Measurements from ENCODE around the gene POLRMT. TPM values are rescaled to one million over a fixed set of nuclear protein-coding genes. Genes with fewer than 3 reads are reported as not detected.

The POLRMT gene
- total and polyA plus RNA-seq, 2 donors (not counting 1 experiment from before 2014, with no cell fraction given): 7.3 to 21.5 TPM

DNA sequence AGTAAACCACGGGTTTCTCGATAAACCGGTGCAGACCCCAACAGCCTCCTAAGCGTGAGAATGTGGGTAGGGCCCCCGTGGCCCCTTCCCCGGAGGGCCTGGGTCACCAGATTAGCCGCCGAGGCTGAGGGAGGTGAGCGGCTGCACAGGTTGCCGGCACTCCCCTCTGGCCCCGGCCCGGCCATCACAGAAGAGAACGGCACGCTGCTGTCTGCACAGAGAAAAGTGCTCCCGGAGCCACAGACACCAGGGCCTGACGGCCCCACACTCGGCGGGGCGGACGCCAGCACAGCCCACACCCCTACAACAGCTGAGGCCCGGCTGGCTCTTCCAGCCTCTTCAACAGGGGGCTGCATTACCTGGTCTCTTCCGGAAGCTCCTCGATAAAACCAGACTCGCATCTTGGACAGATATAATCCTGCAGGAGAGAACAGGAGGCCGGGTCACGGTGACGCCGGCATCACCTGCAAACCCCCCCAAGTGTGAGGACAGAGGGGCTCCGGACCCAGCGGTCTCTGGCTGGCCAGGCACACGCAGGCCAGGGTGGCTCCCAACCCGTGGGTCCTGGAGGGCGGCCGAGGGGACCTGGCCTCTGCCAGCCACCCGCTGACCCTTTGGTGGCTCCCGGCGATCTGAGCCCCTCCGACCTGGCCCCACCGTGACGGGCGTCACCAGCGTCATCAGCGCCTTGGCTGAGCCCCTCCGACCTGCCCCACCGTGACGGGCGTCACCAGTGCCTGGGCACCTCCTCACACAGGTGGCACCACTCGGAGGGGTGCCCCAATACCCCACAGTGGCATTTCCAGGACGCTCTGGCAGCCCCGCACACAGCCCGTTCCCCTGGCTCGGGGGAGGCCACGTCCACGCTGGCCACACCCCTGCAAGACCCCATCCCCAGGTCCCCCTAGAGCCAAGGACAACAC, 19.4 kb upstream of the POLRMT start:
- H3K4me1 ChIP-seq (ENCODE audit: control insufficient read depth, extremely low read depth, insufficient read depth, low read length): no peaks in the 10 kb centered on the region
- TF ChIP-seq EZH2 (IDR thresholded peaks at IDR 0.05; ENCODE audit: low read length, missing control alignments): no peak
- TF ChIP-seq, protein P1, sequence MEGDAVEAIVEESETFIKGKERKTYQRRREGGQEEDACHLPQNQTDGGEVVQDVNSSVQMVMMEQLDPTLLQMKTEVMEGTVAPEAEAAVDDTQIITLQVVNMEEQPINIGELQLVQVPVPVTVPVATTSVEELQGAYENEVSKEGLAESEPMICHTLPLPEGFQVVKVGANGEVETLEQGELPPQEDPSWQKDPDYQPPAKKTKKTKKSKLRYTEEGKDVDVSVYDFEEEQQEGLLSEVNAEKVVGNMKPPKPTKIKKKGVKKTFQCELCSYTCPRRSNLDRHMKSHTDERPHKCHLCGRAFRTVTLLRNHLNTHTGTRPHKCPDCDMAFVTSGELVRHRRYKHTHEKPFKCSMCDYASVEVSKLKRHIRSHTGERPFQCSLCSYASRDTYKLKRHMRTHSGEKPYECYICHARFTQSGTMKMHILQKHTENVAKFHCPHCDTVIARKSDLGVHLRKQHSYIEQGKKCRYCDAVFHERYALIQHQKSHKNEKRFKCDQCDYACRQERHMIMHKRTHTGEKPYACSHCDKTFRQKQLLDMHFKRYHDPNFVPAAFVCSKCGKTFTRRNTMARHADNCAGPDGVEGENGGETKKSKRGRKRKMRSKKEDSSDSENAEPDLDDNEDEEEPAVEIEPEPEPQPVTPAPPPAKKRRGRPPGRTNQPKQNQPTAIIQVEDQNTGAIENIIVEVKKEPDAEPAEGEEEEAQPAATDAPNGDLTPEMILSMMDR (conservative IDR thresholded peaks at IDR 0.05 in 1 of 2, IDR thresholded peaks at IDR 0.05 in 1 of 2; ENCODE audit: low read depth in 1 of 2, low read length in 2 of 2): no peak
- no peak overlapping the region for H3K27ac ChIP-seq (ENCODE audit: insufficient read depth, low read length)
- H2AFZ ChIP-seq (ENCODE audit: low read length): no peak overlapping the region
- H3K4me3 ChIP-seq (replicated peaks in 1 of 4; ENCODE audit: control extremely low read depth in 1 of 4, insufficient read depth in 1 of 4, low read depth in 3 of 4, low read length in 4 of 4): no peak overlapping the region
- no peak overlapping the region for H3K4me2 ChIP-seq (ENCODE audit: extremely low read depth, insufficient read depth, low read length)
- peaks cover 21% of the 10 kb centered on the region for H3K36me3 ChIP-seq (ENCODE audit: control insufficient read depth, insufficient read depth, low read length)
- H3K9me3 ChIP-seq (ENCODE audit: control insufficient read depth, insufficient read depth, low read depth, low read length): no peaks in the 10 kb centered on the region
- H3K27me3 ChIP-seq (ENCODE audit: control insufficient read depth, insufficient read depth, low read length): no peaks in the 10 kb centered on the region
- H4K20me1 ChIP-seq (ENCODE audit: control insufficient read depth, extremely low read depth, insufficient read depth, low read length): no peaks in the 10 kb centered on the region
- DNase-seq (ENCODE audit: low read depth in 2 of 2): no peak
- peaks cover 61% of the 10 kb centered on the region for H3K79me2 ChIP-seq (ENCODE audit: control insufficient read depth, insufficient read depth, low read length)
- H3K9ac ChIP-seq (ENCODE audit: insufficient read depth, low read length): no peak overlapping the region

DNA sequence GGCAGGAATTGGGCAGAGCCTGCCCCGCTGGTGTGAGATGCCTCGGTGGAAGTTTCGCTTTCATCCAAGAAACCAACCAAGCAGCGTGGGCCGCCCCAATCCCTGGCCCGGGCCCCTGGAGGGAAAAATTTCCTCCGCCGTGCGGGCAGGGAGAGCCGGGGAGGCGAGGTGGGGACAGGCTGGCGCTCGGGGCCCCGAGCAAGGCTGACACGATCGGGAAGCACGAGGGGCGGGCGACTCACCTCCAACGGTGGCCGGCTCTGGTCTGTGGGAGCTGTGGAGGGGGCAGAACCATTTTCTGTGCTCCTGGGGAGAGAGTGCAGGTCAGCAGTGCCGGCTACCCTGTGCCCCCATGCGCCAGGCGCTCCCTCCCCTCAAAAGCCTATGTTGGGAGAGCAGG, 18.7 kb upstream of the POLRMT start:
- Histone ChIP-seq H3K27ac (ENCODE audit: insufficient read depth, low read length) (no peak overlapping the region), H3K9ac (ENCODE audit: insufficient read depth, low read length) (no peak overlapping the region), H2AFZ (ENCODE audit: low read length) (no peak overlapping the region), H3K36me3 (ENCODE audit: control insufficient read depth, insufficient read depth, low read length) (peaks cover 21% of the 10 kb centered on the region), H4K20me1 (ENCODE audit: control insufficient read depth, extremely low read depth, insufficient read depth, low read length) (no peaks in the 10 kb centered on the region), H3K27me3 (ENCODE audit: control insufficient read depth, insufficient read depth, low read length) (no peaks in the 10 kb centered on the region), H3K4me3 (replicated peaks in 1 of 4; ENCODE audit: control extremely low read depth in 1 of 4, insufficient read depth in 1 of 4, low read depth in 3 of 4, low read length in 4 of 4) (no peak overlapping the region), H3K79me2 (ENCODE audit: control insufficient read depth, insufficient read depth, low read length) (peaks cover 54% of the 10 kb centered on the region), H3K4me1 (ENCODE audit: control insufficient read depth, extremely low read depth, insufficient read depth, low read length) (no peaks in the 10 kb centered on the region), H3K9me3 (ENCODE audit: control insufficient read depth, insufficient read depth, low read depth, low read length) (no peaks in the 10 kb centered on the region), H3K4me2 (ENCODE audit: extremely low read depth, insufficient read depth, low read length) (no peak overlapping the region)
- TF ChIP-seq EZH2 (IDR thresholded peaks at IDR 0.05; ENCODE audit: low read length, missing control alignments): no peak
- TF ChIP-seq, protein P1 (conservative IDR thresholded peaks at IDR 0.05 in 1 of 2, IDR thresholded peaks at IDR 0.05 in 1 of 2; ENCODE audit: low read depth in 1 of 2, low read length in 2 of 2): no peak
- DNase-seq (ENCODE audit: low read depth in 2 of 2): no peak

DNA sequence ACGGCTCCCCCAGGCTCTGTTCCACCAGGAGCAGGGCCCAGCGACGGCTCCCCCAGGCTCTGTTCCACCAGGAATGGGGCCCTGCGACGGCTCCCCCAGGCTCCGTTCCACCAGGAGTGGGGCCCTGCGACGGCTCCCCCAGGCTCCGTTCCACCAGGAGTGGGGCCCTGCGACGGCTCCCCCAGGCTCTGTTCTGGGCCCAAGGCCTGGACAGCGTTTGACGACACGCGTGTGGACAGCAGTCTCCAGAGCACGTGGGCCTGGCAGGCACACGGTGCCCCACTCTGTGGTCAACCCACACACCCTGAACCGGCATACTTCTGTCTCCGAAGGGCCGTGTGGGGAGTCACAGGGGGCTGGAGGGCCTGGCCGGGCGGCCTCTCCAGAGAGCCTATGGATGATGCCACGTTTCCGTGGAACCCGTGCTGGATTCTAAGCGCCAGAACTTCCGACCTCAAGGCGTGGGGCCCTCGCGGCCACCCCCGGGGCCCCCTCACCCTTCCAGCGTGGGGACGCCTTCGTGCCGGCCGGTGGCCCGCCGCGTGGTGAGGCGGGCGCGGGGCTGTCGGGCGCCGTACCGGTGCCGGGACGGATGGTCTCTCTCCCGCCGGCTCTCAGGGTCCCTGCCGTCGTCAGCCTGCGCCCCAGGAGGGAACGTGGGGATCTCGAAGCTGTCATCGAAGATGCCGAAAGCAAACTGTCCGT, 17.9 kb upstream of the POLRMT start:
- Histone ChIP-seq H4K20me1 (ENCODE audit: control insufficient read depth, extremely low read depth, insufficient read depth, low read length) (no peaks in the 10 kb centered on the region), H2AFZ (ENCODE audit: low read length) (no peak overlapping the region), H3K4me2 (ENCODE audit: extremely low read depth, insufficient read depth, low read length) (no peak overlapping the region), H3K9me3 (ENCODE audit: control insufficient read depth, insufficient read depth, low read depth, low read length) (no peaks in the 10 kb centered on the region), H3K36me3 (ENCODE audit: control insufficient read depth, insufficient read depth, low read length) (peaks cover 25% of the 10 kb centered on the region), H3K4me1 (ENCODE audit: control insufficient read depth, extremely low read depth, insufficient read depth, low read length) (no peaks in the 10 kb centered on the region), H3K79me2 (ENCODE audit: control insufficient read depth, insufficient read depth, low read length) (peaks cover 46% of the 10 kb centered on the region), H3K27ac (ENCODE audit: insufficient read depth, low read length) (no peak overlapping the region), H3K27me3 (ENCODE audit: control insufficient read depth, insufficient read depth, low read length) (no peaks in the 10 kb centered on the region), H3K9ac (ENCODE audit: insufficient read depth, low read length) (no peak overlapping the region), H3K4me3 (replicated peaks in 1 of 4; ENCODE audit: control extremely low read depth in 1 of 4, insufficient read depth in 1 of 4, low read depth in 3 of 4, low read length in 4 of 4) (no peak overlapping the region)
- no peak for TF ChIP-seq EZH2 (IDR thresholded peaks at IDR 0.05; ENCODE audit: low read length, missing control alignments)
- TF ChIP-seq, protein P1 (conservative IDR thresholded peaks at IDR 0.05 in 1 of 2, IDR thresholded peaks at IDR 0.05 in 1 of 2; ENCODE audit: low read depth in 1 of 2, low read length in 2 of 2): no peak
- no peak for DNase-seq (ENCODE audit: low read depth in 2 of 2)
